Esophagus muscularis mucosa (tissue), 4 donors: ENCODE results near the gene PLOD1. TPM values are rescaled to one million over a fixed set of nuclear protein-coding genes. Genes with fewer than 3 reads are reported as not detected.

Source experiments
- DNase-seq: peaks from one replicate; pipeline ENCODE4 v3.0.0-alpha.2; 2017; ENCODE audit errors: extremely low spot score
- H3K27ac ChIP-seq, 4 donors: fragments of 200-600 bp; sonication (generic); replicated peaks in 1 of 4; 1 replicate in 3 of 4; 2 replicates in 1 of 4; pipeline ENCODE4 v1.5.1; 2016 to 2019; ENCODE audit warnings: mild to moderate bottlenecking in 1 of 4
- H3K27me3 ChIP-seq, 4 donors: fragments of 200-600 bp; sonication (generic); one replicate each; pipeline versions ENCODE4 v1.5.1 to v1.6.0; 2016 to 2019
- H3K36me3 ChIP-seq, 4 donors: fragments of 200-600 bp; sonication (generic); one replicate each; pipeline ENCODE4 v1.5.1; 2016 to 2019
- H3K4me1 ChIP-seq, 4 donors: fragments of 200-600 bp; sonication (generic); one replicate each; pipeline ENCODE4 v1.5.1; 2016 to 2019
- H3K4me3 ChIP-seq, 4 donors: fragments of 200-600 bp; sonication (generic); 1 replicate in 2 of 4; 2 replicates in 2 of 4; pipeline ENCODE4 v1.5.1; 2016 to 2019; ENCODE audit warnings: mild to moderate bottlenecking in 4 of 4, moderate library complexity in 1 of 4
- H3K9me3 ChIP-seq, 4 donors: fragments of 200-600 bp; sonication (generic); 1 replicate in 3 of 4; 2 replicates in 1 of 4; pipeline ENCODE4 v1.5.1; 2016 to 2019
- EP300 ChIP-seq: sonication (generic); formaldehyde crosslinking; IDR thresholded peaks from one replicate; pipeline ENCODE4 v1.6.1; 2017; ENCODE audit warnings: antibody characterized with exemption
- POLR2A ChIP-seq: fragments of 450-650 bp; IDR thresholded peaks from one replicate; pipeline ENCODE4 v1.6.1; 2017; ENCODE audit warnings: antibody characterized with exemption, moderate library complexity, mild to moderate bottlenecking, low read depth
- POLR2AphosphoS5 ChIP-seq, 2 donors: sonication (generic); formaldehyde crosslinking; IDR thresholded peaks; one replicate each; pipeline ENCODE4 v1.6.1; 2017; ENCODE audit warnings: antibody characterized with exemption in 2 of 2
- whole genome bisulfite sequencing: methylation state at CpG from one replicate; pipeline ENCODE4 v1.1.5; 2018; 5-methylcytosine and 5-hydroxymethylcytosine counted together
- intact Hi-C: fragments of 100-400 bp; cut with DNase I; formaldehyde crosslinking; loops from one replicate; pipeline ENCODE4 v1.15.1; 2023
- total RNA-seq, 4 donors: library from RNA; depleted of rRNA; stranded (reverse); fragments of >200 nt; gene quantifications; one replicate each; pipeline versions ENCODE4 v1.1.0 to v1.2.1, GENCODE V29; 2016
- TF ChIP-seq, protein P1 (sequence below), 3 experiments: fragments of 200-600 bp in 2 of 3; fragments of 450-650 bp in 1 of 3; sonication (generic) in 2 of 3; IDR thresholded peaks; one replicate each; pipeline ENCODE4 v1.5.1; 2017 to 2019; ENCODE audit warnings: antibody characterized with exemption in 3 of 3, mild to moderate bottlenecking in 2 of 3, moderate library complexity in 1 of 3

The PLOD1 gene
- total RNA-seq, 4 donors from 2014 or later, result 67.5 to 111 (median 75.0) TPM

DNA sequence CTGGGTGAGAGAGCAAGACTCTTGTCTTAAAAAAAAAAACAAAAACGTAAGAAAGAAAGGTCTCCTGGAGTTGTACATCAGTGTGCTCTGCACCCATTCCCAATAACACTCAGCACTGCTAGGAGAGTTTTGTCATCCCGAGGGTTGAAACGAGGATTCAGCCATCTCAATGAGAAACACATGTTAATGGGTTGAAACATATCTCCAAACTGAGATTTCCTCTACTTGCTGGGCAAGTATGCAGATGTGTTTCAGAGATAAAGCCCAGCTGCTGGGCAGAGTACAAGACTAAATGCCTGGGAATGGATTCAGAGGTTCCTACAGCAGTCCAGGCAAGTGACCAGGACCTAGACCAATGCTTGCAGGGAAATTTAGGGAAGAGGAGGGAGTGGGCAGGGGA lies 43.1 kb downstream of the PLOD1 start:
- H3K4me1 ChIP-seq, result peaks cover 29 to 40% (median 38%) of the 10 kb centered on the region in 4 donors
- no peak for DNase-seq
- H3K27me3 ChIP-seq, result no peaks in the 10 kb centered on the region
- H3K36me3 ChIP-seq, result peaks cover 22 to 54% (median 43%) of the 10 kb centered on the region in 4 donors
- WGBS, result 68% methylated on average over 3 of the region's 3 CpGs
- H3K9me3 ChIP-seq, result no peaks in the 10 kb centered on the region
- TF ChIP-seq, protein P1, sequence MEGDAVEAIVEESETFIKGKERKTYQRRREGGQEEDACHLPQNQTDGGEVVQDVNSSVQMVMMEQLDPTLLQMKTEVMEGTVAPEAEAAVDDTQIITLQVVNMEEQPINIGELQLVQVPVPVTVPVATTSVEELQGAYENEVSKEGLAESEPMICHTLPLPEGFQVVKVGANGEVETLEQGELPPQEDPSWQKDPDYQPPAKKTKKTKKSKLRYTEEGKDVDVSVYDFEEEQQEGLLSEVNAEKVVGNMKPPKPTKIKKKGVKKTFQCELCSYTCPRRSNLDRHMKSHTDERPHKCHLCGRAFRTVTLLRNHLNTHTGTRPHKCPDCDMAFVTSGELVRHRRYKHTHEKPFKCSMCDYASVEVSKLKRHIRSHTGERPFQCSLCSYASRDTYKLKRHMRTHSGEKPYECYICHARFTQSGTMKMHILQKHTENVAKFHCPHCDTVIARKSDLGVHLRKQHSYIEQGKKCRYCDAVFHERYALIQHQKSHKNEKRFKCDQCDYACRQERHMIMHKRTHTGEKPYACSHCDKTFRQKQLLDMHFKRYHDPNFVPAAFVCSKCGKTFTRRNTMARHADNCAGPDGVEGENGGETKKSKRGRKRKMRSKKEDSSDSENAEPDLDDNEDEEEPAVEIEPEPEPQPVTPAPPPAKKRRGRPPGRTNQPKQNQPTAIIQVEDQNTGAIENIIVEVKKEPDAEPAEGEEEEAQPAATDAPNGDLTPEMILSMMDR (IDR thresholded peaks at IDR 0.05), result no peak
- TF ChIP-seq POLR2AphosphoS5 (IDR thresholded peaks at IDR 0.05), result no peak
- no peak for TF ChIP-seq POLR2A
- no peak for TF ChIP-seq EP300
- intact Hi-C loops, result loop anchor here (5.0 kb wide), 1 partner anchor 40 kb away; no protein-coding TSS in a partner anchor
- H3K27ac ChIP-seq, result peak overlapping the region in 3 of 4 donors; percentile 95 to 99 (median 96)
- no peak overlapping the region for H3K4me3 ChIP-seq

DNA sequence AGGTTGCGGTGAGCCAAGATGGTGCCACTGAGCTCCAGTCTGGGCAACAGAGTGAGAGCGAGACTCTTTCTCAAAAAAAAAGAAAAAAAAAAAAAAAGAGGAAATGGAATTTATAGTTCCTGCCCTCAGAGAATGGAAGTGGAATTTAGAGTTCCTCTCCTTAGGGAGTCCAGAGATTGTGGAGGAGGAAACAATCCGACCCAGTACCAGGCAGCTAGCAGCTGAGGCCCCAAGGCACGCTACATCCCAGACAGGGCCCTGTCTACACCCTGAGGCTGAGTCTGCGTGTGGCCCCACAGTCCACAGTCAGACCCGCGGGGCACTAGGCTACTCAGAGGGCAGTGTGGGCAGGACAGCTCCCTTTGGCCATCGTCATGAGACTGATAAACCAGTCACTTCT lies 43.8 kb downstream of the PLOD1 start:
- H3K27ac ChIP-seq, result peak overlapping the region; percentile 95 to 99 (median 97)
- intact Hi-C loops, result loop anchor here (5.0 kb wide), 1 partner anchor 41 kb away; no protein-coding TSS in a partner anchor

DNA sequence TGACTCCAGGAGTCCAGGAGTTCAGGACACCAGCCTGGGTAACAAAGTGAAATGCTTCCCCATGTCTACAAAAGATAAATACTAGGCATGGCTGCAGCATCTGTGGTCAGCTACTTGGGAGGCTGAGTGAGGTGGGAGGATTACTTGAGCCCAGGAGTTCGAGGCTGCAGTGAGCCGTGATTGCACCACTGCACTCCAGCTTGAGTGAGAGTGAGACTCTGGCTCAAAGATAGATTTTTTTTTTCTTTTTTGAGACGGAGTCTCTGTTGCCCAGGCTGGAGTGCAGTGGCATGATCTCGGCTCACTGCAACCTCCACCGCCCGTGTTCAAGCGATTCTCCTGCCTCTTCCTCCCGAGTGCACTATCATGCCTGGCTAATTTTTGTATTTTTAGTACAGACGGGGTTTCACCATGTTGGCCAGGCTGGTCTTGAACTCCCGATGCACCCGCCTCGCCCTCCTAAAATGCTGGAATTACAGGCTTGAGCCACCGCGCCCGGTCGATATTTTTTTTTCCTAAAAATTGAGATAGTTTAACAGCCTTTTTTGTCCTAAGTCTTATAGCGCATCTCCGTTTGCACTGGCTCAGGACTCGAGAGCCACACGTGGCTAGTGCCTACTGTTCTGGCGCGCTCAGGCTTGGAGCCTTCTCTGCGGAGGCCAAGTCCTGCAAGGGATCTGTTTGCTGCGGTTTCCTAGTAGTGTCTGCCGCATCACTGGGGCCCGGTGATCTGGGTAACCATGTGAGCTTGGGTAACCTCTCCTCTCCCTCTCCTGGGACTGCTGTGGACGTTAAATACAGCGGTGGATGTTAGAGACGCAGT lies 44.7 kb downstream of the PLOD1 start:
- H3K4me1 ChIP-seq, result peaks cover 35 to 56% (median 54%) of the 10 kb centered on the region in 4 donors
- peak overlapping the region; percentile 82 to 98 (median 90) for H3K4me3 ChIP-seq
- no peaks in the 10 kb centered on the region for H3K27me3 ChIP-seq
- TF ChIP-seq, protein P1 (IDR thresholded peaks at IDR 0.05), result no peak
- TF ChIP-seq POLR2A (no peak), POLR2AphosphoS5 (IDR thresholded peaks at IDR 0.05) (no peak), EP300 (no peak)
- DNase-seq, result no peak
- 56% methylated on average over 25 of the region's 29 CpGs for WGBS
- peak overlapping the region; percentile 95 to 99 (median 97) for H3K27ac ChIP-seq
- H3K9me3 ChIP-seq, result no peaks in the 10 kb centered on the region
- intact Hi-C loops, result loop anchor here (5.0 kb wide), 1 partner anchor 42 kb away; no protein-coding TSS in a partner anchor
- peaks cover 20 to 54% (median 43%) of the 10 kb centered on the region in 4 donors for H3K36me3 ChIP-seq

More for the DNA sequence above, 43.8 kb downstream of the PLOD1 start:
- 75% methylated on average over 8 of the region's 8 CpGs for WGBS
- Histone ChIP-seq H3K27me3 (no peaks in the 10 kb centered on the region), H3K9me3 (no peaks in the 10 kb centered on the region), H3K4me1 (peaks cover 29 to 47% (median 45%) of the 10 kb centered on the region in 4 donors), H3K4me3 (no peak overlapping the region), H3K36me3 (peaks cover 21 to 54% (median 43%) of the 10 kb centered on the region in 4 donors)
- DNase-seq, result no peak
- no peak for TF ChIP-seq POLR2A
- TF ChIP-seq, protein P1 (IDR thresholded peaks at IDR 0.05), result no peak
- no peak for TF ChIP-seq POLR2AphosphoS5 (IDR thresholded peaks at IDR 0.05)
- TF ChIP-seq EP300, result no peak

DNA sequence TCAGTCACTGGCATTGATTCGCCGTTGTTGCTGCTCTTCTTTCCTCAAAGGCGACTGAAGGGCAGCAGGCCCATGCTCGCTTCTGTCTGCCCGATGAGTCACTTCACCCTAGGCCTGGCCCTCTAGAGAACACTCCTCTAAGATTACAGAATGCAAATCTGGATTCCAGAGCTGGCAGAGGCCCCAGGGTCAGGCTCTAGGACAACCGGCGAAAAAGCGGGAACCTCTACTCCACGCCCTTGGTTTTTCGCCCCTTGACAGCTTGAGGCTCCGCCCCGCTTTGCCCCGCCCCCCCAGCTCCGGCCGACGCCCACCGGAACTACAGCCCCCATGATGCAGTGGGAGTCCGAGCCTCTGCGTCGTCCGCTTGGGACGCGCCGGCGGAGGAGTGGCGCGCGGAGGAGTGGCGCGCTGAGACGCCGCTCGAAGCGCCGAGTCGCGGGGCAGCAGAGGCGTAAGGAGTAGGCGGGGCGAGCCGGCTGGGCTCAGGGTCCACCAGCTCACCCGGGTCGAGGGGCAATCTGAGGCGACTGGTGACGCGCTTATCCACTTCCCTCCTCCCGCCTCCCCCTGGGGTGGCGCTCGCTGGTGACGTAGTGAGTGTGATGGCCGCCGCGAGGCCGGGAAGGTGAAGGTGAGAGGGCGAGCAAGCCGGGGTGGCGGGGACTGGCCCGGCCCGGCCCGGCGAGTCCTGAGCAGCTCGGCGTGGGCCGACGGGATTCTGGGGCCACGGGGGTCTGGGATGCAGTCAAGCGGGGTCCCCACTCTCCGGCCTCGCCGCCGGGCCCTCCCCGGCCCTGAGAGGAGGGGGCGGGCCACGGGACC lies 45.5 kb downstream of the PLOD1 start, which contains the start of gene MFN2:
Gene MFN2, plus strand, starts transcription at position 594 of the 825 bp plus-strand sequence. CDS start 8,725 bp downstream, outside the sequence.
- Histone ChIP-seq H3K4me1 (peaks cover 42 to 64% (median 63%) of the 10 kb centered on the region in 4 donors), H3K27ac (peak within 1 kb of the TSS; percentile 95 to 99 (median 97)), H3K9me3 (no peaks in the 10 kb centered on the region), H3K4me3 (peak within 1 kb of the TSS; percentile 82 to 98 (median 90)), H3K36me3 (peaks cover 12 to 54% (median 43%) of the 10 kb centered on the region in 4 donors), H3K27me3 (no peaks in the 10 kb centered on the region)
- intact Hi-C loops, result loop anchor here (5.0 kb wide), 1 partner anchor 43 kb away; no protein-coding TSS in a partner anchor
- DNase-seq, result peak; percentile 99
- 1% methylated on average over 25 of the region's 74 CpGs for WGBS
- TF ChIP-seq, protein P1 (IDR thresholded peaks at IDR 0.05), result no peak
- TF ChIP-seq POLR2AphosphoS5 (IDR thresholded peaks at IDR 0.05) (peak; percentile 92), EP300 (no peak), POLR2A (peak; percentile 20)
